H1 (cell line): ENCODE measurements around the gene SGO1. TPM values are rescaled to one million over a fixed set of nuclear protein-coding genes. Genes with fewer than 3 reads are reported as not detected.

ENCODE experiments used
- PHF8 ChIP-seq: fragments of 200-600 bp; sonication (generic); conservative IDR thresholded peaks from 2 replicates; pipeline ENCODE4 v1.7.1; 2012; ENCODE audit warnings: low read depth, mild to moderate bottlenecking, inconsistent platforms, low read length, moderate library complexity
- TCF12 ChIP-seq: IDR thresholded peaks from 2 replicates; pipeline ENCODE4 v1.6.1; 2011; ENCODE audit warnings: low read depth, mild to moderate bottlenecking, low read length
- polyA plus RNA-seq, 7 experiments: library from polyadenylated mRNA; depleted of rRNA in 3 of 7; stranded (reverse) in 5 of 7; unstranded in 2 of 7; fragments of >200 nt in 5 of 7; fragments of 200-250 nt in 2 of 7; gene quantifications; 1 replicate in 5 of 7; 2 replicates in 1 of 7; 4 replicates in 1 of 7; pipeline versions ENCODE4 v1.2.1 to v1.2.3, GENCODE V29; 2011 to 2013; ENCODE audit warnings: missing spikeins in 2 of 7, mixed read lengths in 2 of 7
- total RNA-seq: library from RNA; stranded (reverse); fragmentation: NEBNext Ultra II Directional; extraction: Animal tissue kit (Norgen Biotek cat#: 25700); gene quantifications from 2 replicates; pipeline ENCODE4 v1.2.1, GENCODE V29; 2021

Gene SGO1
- total and polyA plus RNA-seq, 2 of the 8 experiments (the other 6 are each of a cell fraction or from before 2014, with no cell fraction given) = 6.9 to 36.4 TPM

- TF ChIP-seq PHF8 (no peak), TCF12 (no peak)
- TF ChIP-seq, all 59 proteins: peak for 0
Measured at GRCh38 chr3:20141851-20142250, 44.2 kb downstream of the SGO1 start (continued).
